Measurements from ENCODE around the gene FST.

DNA sequence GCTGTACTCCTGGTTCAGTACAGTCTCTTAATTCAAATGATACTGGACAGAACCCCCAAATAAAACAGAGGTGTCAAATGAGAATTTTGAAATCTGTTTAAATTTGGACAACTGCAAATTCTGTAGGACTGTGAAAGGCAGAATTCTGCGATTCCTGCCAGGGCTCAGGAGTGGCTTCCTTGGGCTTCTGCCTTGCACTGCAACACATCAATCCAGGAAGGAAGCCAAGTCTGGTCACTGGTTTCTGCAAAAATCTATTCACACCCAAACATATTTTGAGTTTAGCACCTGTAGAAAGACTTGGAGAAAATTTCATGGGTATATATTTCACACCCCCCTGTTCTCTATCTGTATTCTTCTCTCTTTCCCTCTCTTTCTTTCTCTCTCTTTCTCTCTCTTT, 37.5 kb upstream of the FST start:
- TF ChIP-seq, protein P1, sequence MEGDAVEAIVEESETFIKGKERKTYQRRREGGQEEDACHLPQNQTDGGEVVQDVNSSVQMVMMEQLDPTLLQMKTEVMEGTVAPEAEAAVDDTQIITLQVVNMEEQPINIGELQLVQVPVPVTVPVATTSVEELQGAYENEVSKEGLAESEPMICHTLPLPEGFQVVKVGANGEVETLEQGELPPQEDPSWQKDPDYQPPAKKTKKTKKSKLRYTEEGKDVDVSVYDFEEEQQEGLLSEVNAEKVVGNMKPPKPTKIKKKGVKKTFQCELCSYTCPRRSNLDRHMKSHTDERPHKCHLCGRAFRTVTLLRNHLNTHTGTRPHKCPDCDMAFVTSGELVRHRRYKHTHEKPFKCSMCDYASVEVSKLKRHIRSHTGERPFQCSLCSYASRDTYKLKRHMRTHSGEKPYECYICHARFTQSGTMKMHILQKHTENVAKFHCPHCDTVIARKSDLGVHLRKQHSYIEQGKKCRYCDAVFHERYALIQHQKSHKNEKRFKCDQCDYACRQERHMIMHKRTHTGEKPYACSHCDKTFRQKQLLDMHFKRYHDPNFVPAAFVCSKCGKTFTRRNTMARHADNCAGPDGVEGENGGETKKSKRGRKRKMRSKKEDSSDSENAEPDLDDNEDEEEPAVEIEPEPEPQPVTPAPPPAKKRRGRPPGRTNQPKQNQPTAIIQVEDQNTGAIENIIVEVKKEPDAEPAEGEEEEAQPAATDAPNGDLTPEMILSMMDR (IDR thresholded peaks at IDR 0.05; ENCODE audit: low read depth, low read length, poor library complexity, severe bottlenecking) = no peak
- TF ChIP-seq EZH2phosphoT487 (IDR thresholded peaks at IDR 0.05; ENCODE audit: borderline replicate concordance, low read length) = no peak
